NCI-H1694 treated with DMSO at 0.1 percent for 48 hours (cell line): ENCODE measurements around the gene CDIPT.
"Not testable (repeated sequence)": the region's sequence is repeated elsewhere in the genome, so short reads cannot be mapped to it uniquely, and the experiment has no call there.

ENCODE experiments used
- DNase-seq: peaks from one replicate; lab custom pipeline; 2025; lab: John Stamatoyannopoulos, UW

The CDIPT gene

DNA sequence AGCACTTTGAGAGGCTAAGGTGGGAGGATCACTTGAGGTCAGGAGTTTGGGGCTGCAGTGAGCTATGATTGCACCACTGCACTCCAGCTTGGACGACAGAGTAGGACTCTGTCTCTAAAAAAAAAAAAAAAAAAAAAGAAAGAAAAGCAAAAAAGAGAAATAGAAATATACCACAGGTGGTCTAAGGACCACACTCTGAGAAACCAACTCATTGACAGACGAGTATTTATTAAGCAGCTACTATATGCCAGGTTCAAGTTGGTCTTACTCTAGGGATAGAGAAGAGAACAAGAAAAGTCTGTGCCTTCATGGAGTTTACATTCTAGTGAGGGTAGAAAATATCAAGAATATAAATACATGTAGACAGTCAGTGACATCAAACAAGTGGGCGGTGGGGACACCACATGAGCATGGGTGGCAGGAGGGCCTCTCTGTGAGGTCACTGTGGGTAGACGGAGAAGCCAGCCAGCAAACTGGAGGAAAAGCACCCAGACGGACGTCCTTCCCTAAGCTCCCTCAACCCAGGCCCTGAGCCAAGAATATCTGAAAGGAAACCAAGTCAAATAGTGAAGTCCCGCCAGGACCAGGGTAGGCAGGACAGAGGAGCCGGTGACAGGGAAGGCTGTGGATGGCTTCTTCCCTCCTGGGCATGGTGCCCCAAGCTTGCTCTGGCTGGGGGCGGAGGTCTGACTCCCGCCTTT lies 4.7 kb downstream of the CDIPT start:
- no peak for DNase-seq

DNA sequence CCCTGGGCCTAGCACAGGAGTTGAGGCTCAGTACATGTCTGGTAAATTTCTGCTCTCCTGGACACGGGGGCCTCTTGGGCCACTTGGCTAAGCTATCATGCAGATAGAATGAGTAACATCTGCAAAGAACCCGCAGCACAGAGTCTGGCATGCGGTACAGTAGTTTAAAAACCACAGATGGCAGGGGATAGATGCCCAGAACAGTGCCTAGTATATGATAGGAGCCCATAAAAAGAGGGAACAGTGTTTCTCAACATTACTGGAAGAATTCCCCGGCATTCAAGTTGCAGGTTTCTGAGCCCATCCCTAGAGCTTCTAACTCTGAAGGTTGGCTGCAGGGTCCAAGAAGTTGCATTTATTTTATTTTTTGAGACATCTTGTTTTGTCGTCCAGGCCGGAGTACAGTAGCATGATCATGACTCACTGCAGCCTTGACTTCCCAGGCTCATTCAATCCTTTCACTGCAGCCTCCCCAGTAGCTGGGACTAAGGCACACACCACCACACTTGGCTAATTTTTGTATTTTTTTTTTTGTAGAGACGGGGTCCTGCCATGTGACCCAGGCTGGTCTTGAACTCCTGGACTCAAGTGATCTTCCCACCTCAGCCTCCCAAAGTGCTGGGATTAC lies 5.8 kb downstream of the CDIPT start:
- DNase-seq = peak; percentile 12

DNA sequence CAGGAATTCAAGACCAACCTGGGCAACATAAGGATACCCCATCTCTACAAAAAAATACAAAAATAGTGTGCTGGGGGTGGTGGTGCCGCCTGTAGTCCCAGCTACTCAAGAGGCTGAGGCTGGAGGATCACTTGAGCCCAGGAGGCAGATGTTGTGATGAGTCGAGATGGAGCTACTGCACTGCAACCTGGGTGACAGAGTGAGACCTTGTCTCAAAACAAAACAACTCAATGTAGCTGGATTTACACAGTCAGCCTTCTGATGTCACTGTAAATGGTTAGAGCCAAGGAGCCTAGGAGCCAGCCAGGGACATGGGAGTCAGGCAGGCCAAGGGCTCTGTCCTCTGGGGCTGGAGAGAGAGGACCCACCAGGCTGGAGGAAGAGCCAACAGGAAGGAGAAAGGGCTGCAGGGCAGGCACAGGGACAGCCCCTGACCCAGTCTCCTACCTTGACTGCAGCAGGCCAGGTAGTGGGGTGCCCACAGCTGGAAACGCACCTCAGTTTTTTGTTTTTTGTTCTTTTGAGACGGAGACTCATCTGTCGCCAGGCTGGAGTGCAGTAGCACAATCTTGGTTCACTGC lies 8.4 kb downstream of the CDIPT start:
- DNase-seq = no peak

DNA sequence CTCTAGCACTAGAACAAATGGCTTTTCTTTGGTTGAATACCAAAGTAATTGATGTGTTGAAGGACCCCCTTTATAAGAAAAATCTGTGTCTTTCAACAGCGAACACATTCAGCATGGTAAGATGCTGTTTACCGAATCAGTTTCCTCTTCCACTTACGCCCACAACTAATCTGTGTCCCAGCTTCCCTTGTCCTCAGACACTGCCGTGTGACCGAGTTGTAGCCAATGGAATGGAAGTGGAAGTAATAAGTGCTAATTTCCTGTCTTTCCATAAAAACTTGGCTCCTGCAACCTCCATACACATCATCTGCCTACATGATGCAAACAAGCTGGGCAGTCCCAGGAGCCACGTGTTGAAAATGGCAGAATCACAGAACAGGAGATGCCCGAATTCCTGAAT lies 10.4 kb downstream of the CDIPT start:
- DNase-seq = no peak

DNA sequence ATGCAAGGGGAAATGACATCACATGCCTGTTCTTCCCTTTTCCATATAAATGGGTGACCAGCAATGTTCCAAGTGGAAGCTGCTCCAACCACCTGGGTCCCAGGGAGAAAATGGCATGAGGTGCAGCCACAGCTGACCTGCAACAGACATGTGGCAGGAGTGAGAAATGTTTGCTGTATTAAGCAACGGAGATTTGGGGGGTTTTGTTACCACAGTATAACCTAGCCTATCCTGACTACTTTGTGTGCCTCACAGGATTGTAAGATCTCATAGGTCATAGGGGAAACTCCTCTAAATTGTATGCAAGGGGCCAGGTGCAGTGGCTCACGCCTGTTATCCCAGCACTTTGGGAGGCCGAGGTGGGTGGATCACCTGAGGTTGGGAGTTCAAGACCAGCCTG lies 12.0 kb downstream of the CDIPT start:
- DNase-seq = no peak

DNA sequence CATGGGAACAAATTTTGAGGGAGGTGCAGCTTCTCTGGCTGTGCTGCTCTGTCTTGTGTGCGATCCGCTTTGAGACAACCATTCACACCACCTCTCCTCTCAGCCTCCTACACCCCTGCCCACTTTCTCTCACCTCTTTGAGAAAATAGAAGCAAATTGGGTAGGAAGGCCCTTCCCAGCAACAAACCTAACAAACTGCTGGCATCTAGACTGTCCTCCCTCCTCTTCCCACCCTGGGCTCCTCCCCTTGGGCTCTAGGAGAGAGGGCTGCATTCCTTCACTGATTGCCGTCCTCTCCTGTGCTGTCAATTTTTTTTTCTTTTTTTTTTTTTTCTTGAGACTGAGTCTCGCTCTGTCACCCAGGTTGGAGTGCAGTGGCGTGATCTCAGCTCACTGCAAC lies 13.5 kb downstream of the CDIPT start:
- DNase-seq = no peak

DNA sequence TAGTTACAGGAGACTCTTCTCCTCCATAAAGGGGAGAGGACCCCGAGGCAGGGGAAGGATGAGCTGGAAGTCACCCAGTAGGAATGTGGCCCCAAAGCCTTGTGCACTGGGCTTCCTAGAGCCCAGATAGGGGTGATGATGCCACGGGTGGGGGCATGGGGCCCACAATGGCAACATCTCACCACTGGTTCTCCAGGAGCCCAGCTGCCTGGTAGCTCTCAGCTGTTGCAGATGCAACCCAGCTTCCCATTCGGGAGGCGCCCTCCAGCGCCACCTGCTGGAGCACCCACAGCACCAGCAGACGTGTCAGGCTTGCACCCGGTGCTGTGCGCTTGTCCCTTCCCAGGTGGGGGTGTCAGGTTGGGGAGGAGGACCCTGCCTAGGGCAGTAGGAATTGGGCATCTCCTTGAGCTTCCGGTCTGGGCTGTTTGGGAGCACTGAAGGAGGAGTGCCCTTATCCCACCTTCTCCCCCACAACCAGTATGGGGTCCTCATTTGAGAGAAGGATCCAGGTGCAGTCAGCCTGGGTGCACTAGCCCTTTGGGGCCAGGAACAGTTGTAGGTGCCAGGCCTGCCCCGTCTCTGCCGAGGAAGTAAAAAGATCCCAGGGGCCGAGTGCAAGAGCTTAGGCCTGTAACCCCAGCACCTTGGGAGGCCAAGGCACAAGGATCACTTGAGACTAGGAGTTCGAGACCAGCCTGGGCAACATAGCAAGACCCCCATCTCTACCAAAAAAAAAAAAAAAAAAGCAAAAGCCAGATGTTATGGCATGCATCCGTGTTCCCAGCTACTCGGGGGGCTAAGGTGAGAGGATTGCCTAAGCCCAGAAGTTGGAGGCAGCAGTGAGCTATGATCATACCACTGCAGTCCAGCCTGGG lies 14.4 kb downstream of the CDIPT start:
- DNase-seq = peak; percentile 45

DNA sequence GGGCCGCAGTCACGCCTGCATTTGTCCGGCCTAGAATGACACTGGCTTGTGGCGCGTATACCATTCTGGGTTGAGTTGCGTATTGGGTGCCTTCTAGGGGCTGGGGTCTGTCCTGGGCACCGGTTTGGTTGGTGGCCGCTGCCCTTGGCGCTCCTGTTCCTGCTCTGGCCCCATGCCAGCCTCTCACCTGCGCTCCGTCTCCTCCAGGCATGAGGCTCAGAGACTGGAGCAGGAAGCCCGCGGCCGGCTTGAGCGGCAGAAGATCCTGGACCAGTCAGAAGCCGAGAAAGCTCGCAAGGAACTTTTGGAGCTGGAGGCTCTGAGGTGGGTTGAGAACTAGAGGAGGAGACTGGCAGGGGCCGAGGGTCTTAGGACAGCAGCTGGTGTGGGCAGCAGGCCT lies 17.4 kb downstream of the CDIPT start:
- no peak for DNase-seq

DNA sequence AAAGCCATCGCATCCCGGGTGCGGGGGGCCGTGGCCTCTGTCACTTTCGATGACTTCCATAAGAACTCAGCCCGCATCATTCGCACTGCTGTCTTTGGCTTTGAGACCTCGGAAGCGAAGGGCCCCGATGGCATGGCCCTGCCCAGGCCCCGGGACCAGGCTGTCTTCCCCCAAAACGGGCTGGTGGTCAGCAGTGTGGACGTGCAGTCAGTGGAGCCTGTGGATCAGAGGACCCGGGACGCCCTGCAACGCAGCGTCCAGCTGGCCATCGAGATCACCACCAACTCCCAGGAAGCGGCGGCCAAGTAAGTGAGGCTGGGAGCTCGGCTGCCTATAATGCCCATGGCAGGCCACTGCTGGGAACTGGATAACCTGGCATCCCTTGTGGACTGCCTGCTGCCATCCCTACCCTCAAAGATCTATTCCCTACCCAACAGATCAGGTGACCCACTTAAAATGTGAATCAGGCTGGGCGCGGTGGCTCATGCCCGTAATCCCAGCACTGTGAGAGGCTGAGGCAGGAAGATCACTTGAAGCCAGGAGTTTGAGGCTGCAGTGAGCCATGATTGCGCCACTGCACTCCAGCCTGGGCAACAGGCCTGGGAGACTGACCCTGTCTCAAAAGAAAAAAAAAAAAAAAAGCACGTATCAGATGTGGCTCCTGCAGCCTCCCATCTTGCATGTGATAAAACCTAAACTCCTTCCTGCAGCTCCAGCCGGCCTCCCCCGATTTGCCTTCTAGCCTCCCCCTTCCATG lies 18.3 kb downstream of the CDIPT start:
- no peak for DNase-seq

DNA sequence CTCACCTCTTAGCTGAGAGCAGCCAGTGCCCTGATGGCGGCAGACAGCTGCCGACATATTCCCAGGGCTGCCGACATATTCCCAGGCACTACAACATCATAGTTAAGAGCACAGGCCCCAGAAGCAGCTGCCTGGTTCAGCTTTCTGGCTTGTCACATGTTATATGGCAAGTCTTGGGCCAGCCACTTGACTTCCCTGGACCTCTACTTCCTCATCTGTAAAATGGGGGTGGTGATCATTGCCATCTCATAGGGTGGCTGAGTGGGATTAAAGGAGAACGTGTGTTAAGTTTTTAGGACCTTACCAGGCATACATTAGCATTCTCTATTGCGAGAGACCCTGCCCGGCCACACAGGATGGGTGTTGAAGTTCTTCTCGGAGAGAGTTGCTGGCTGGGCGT lies 19.1 kb downstream of the CDIPT start:
- no peak for DNase-seq

DNA sequence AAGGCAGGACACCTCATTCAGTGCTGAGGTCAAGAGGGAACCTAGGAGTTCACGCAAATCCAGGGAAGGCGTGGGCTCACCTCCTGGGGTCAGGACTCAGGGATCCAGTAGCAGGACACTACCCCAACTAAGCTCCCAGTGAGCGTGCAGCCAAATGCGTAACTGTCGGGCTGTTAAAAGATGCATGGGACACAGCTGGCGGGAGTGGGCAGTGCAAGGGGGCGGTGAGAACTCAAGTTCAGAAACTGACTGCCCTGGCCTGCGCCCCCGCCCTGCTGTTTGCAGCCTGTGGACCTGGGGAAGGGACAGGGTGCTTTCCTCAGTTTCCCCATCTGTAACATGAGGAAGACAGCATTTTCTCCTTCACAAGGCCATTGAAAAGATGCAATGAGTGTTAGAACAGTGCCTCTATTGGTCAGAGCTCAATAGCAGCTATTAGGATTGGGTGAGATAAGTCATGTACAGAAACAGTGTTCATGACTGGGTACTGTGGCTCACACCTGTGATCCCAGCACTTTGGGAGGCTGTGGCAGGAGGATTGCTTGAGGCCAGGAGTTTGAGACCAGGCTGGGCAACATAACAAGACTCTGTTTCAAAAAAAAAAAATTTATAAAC lies 20.2 kb downstream of the CDIPT start:
- DNase-seq = no peak

DNA sequence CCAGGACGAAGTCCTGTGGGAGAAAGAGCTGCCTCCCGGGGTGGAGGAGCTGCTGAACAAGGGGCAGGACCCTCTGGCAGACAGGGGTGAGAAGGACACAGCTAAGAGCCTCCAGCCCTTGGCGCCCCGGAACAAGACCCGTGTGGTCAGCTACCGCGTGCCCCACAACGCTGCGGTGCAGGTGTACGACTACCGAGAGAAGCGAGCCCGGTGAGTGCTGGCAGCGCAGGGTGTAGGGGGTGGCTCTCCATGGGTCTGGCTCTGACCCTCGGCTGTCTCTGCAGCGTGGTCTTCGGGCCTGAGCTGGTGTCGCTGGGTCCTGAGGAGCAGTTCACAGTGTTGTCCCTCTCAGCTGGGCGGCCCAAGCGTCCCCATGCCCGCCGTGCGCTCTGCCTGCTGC lies 21.4 kb downstream of the CDIPT start:
- DNase-seq = no peak

DNA sequence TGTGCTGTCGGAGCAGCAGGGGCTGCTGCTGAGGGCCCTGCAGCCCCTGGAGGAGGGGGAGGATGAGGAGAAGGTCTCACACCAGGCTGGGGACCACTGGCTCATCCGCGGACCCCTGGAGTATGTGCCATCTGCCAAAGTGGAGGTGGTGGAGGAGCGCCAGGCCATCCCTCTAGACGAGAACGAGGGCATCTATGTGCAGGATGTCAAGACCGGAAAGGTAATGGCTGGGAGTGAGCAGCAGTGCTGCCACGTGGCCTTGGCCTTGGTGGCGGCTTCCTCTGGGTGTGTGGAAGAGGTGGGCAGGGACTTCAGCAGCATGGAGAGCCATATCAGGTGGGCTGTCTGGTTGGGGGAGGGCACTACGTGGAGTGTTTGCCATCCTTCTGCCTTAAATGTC lies 22.8 kb downstream of the CDIPT start:
- no peak for DNase-seq

DNA sequence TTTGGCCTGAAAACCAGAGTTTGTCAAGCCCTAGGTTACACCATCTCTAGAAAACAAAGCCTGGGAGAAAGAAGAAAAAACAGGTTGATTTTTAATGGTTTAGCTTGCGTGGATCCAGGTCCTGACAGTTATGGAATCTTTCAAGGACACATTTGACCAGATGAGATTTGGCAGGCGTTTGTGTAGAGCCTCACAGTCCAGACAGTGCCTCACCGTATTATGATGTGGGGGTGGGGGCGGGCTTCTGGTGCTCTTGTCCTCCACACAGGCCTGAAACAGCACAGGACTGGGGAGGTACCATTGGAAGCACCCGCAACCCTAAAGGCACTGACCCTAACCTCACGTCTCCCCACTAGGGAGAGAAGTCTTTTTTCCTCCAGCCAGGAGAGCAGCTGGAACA lies 23.2 kb downstream of the CDIPT start:
- no peak for DNase-seq

DNA sequence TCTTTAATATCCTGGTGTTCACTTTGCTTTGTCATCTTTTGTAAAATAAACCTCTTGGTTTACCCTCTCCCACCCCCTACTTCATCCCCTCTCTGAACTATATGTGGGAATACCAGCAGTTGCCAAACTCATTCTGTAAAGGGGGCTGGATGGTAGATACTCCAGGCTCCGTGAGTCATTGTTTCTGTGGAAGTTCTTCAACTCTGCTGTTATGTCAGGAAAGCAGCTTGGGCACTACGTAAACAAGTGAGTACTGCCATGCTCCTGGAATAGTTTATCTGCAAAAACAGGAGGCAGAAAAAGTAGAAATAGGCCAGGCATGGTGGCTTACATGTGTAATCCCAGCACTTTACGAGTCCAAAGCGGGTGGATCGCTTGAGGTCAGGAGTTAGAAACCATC lies 25.2 kb downstream of the CDIPT start:
- DNase-seq = no peak

DNA sequence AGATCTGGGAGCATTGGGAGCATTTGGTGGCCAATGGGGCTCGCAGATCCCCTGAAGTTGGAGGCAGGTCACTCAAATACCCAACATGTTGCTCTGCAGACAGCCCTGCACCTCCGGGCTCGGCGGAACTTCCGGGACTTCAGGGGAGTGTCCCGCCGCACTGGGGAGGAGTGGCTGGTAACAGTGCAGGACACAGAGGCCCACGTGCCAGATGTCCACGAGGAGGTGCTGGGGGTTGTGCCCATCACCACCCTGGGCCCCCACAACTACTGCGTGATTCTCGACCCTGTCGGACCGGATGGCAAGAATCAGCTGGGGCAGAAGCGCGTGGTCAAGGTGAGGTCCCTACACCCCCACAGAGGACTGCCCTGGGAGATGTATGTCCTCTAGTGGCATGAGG lies 26.4 kb downstream of the CDIPT start:
- no peak for DNase-seq

DNA sequence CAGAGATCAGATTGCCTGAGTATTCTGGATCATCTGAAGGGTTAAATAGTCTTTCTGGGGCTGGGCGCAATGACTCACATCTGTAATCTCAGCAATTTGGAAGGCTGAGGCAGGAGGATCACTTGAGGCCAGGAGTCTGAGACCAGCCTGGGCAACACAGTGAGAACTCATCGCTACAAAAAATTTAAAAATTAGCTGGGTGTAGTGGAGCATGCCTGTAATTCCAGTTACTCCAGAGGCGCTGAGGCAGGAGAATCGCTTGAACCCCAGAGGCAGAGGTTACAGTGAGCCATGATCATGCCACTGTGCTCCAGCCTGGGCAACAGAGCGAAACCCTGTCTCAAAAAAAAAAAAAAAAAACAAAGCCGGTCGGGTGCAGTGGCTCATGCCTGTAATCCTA lies 27.1 kb downstream of the CDIPT start:
- DNase-seq = no peak

DNA sequence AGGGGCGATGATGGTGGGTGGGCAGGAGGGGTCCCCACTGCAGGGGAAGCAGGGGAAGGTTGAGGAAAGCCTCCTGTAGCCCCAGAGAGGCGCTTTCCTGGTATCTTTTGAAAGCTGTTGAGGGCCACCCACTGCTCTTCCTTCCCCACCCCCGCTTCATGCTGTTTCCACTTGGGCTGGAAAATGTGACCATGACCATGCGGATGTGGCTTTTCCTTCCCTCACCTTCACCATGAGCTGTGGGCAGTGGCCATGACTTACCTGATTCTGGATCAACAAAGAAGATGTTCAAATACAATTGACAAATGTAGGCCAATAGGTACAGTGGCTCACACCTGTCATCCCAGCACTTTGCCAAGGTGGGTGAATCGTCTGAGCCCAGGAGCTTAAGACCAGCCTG lies 28.9 kb downstream of the CDIPT start:
- DNase-seq = no peak

DNA sequence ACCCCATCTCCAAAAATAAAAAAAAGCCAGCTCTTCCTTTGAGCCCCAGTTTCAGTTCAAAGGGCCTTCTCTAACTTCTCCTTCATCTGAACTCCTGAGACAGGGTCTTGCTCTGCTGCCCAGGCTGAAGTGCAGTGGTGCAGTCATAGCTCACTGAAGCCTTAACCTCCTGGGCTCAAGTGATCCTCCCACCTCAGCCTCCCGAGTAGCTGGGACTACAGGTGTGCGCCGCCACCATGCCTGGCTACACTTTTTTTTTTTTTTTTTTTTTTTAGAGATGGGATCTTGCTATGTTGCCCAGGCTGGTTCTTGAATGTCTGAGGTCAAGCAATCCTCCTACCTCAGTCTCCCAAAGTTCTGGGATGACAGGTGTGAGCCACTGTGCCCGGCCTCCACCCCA lies 29.8 kb downstream of the CDIPT start:
- not testable (repeated sequence) for DNase-seq

DNA sequence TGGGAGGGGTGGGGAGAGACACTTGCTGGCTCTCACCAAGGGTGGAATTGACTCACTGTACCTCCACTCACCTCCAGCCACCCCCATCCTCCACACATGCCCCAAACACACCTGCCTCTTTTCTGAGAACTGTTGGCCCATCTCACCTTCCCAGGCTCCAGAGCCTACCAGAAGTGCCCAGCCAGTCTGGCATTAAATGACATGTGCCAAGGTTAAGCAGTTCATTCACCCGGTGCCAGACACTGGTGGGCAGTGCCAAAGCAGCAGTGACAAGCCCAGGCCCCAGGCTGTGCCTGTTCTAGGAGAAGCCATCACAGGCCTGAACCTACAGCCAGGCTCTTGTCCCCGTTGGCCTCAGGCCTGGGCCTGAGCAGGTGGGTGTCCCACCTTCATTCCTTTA lies 31.5 kb downstream of the CDIPT start:
- no peak for DNase-seq

DNA sequence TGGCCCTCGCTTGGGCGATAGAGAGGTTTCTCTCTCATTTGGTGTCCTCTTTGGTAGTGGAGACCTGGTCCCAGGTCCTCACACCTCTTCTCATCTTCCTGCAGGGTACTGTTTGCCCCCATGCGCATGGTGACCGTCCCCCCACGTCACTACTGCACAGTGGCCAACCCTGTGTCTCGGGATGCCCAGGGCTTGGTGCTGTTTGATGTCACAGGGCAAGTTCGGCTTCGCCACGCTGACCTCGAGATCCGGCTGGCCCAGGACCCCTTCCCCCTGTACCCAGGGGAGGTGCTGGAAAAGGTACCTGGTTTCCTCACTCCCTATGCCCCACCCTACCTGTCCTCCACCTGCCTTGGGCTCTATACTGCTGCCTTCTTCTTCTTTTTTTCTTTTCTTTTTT lies 32.3 kb downstream of the CDIPT start:
- no peak for DNase-seq

DNA sequence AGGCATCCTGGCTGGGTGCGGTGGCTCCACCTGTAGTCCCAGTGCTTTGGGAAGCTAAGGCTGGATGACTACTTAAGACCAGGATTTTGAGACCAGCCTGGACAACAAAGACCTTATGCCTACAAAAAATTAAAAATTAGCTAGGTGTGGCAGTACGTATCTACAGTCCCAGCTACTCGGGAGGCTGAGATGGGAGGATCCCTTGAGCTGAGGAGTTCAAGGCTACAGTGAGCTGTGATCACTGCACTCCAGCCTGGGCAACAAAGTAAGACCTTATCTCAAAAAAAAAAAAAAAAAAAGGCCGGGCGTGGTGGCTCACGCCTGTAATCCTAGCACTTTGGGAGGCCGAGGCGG lies 36.7 kb downstream of the CDIPT start:
- DNase-seq = no peak
